GM18502 (cell line): ENCODE measurements around the gene BTBD17.

Experiments
- ATAC-seq: cut with Tn5 transposase; IDR thresholded peaks from one replicate; pipeline ENCODE4 v1.9.1; 2021; ENCODE audit warnings: mild to moderate bottlenecking; ENCODE audit not compliant: unreplicated experiment, poor library complexity

The BTBD17 gene

DNA sequence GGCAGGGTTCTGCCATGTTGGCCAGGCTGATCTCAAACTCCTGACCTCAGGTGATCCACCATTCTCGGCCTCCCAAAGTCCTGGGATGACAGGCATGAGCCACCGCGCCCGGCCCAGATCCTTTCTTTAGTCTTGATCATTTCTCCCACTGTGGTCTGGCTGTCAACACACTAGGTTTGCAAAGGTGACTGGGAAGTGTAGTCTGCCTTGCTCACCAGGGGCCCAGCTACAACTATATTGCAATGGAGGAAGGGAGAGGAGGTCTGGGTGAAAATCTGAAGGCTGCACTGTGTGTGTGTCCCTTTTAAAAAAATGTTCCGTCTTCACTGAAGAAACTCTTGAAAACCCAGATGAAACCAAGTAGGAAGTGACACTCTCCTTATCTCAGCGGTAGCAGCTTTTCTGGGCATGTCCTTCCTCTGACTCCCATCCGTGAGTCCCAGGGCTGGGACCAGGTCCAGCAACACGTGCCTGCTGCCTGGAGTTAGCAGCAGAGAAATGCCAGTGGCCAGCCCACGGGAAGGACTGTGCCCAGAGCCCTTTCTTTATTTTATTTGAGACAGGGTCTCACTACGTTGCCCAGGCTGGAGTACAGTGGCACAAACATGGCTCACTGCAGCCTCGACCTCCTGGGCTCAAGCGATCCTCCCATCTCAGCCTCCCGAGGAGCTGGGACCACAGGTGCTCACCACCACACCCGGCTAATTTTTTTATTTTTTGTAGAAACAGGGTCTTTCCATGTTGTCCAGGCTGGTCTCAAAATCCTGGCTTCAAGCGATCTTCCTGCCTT lies 53.5 kb downstream of the BTBD17 start:
- ATAC-seq = no peak
